ENCODE data around the gene AREG.
"Not testable (repeated sequence)": the region's sequence is repeated elsewhere in the genome, so short reads cannot be mapped to it uniquely, and the experiment has no call there.

AREG gene, protein sequence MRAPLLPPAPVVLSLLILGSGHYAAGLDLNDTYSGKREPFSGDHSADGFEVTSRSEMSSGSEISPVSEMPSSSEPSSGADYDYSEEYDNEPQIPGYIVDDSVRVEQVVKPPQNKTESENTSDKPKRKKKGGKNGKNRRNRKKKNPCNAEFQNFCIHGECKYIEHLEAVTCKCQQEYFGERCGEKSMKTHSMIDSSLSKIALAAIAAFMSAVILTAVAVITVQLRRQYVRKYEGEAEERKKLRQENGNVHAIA

DNA sequence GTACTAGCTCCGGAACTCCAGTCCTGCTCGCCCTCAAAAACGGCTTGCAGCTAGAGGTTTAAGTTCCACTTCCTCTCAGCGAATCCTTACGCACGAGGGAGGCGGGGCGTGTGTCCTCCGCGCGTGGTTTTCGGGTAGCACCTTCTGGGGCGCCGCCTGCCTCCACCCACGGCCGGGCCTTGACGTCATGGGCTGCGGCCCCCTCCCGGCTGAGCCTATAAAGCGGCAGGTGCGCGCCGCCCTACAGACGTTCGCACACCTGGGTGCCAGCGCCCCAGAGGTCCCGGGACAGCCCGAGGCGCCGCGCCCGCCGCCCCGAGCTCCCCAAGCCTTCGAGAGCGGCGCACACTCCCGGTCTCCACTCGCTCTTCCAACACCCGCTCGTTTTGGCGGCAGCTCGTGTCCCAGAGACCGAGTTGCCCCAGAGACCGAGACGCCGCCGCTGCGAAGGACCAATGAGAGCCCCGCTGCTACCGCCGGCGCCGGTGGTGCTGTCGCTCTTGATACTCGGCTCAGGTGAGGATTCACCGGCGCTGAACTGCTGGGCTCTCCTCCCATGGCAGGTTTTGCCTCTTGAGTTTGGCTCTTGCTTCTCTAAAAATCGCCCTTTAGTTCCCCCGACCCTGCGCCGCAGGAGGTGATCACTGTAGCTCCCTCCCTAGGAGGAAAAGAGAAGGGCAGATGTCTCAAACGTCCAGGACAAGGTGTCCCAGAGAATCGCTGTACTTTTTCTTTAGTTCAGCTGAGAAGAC lies at the start of gene AREG:
Gene AREG (plus strand): TSS at position 246 of the 752 bp plus-strand sequence. CDS start 210 bp downstream, at position 456.
- DNase-seq = peak; percentile 82 to 85

DNA sequence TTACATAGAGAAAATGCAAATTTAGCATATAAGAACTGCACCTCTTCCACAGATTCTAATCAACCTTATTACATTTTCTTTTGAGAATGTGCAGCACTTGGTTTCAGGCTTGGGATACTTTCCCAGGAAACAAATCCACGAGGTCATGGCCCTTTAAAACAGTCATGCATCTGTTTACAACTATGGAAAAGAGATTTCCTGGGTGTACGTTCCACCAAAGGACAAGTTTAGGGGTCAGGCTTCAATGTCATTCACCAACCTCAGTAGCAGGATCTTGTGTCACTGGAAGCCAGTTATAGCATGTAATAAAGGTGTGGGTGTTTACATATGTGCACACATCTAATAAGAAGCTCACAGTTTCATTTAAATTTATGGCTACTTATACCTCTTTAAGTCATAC lies 49.3 kb upstream of the AREG start:
- no peak for DNase-seq

DNA sequence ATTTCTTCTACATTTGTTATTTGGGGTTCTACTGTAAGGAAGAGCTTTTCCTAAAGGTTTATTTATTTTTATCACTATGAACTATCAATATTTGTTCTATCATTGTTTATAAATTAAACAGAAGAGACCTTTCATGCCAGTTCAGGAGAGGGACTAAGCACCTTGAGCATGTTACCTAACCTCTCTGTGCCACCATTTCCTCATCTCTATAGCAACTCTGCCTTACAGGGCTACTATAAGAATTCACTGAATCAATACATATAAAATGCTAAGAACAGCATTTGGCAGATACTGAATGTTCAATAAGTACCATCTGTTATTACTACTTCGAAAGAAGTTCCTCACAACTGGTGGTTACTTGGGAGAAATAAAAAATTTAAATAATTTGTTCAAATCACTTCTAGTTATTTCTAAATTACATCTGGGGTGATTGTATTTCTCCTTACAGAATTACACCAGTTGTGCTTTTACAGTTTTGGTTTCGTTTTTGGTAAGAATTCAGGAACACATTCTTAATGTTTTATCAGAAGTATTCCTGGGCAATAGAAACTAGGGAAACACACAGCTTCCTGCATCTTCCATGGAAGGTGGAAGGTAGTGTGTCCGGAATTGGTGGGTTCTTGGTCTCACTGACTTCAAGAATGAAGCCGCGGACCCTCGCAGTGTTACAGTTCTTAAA lies 47.0 kb upstream of the AREG start:
- DNase-seq = no peak

DNA sequence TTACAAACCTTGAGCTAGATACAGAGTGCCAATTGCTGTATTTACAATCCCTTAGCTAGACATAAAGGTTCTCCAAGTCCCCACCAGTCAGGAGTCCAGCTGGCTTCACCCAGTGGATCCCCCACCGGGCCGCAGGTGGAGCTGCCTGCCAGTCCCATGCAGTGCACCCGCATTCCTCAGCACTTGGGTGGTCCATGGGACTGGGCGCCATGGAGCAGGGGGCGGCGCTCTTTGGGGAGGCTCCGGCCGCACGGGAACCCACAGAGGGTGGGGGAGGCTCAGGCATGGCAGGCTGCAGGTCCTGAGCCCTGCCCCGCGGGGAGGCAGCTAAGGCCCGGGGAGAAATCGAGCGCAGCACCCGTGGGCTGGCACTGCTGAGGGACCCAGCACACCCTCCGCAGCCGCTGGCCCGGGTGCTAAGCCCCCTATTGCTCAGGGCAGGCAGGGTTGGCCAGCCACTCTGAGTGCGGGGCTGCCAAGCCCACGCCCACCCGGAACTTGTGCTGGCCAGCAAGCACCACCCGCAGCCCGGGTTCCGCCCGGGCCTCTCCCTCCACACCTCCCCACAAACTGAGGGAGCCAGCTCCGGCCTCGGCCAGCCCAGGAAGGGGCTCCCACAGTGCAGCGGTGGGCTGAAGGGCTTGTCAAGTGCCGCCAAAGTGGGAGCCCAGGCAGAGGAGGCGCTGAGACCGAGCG lies 45.9 kb upstream of the AREG start:
- not testable (repeated sequence) for DNase-seq

DNA sequence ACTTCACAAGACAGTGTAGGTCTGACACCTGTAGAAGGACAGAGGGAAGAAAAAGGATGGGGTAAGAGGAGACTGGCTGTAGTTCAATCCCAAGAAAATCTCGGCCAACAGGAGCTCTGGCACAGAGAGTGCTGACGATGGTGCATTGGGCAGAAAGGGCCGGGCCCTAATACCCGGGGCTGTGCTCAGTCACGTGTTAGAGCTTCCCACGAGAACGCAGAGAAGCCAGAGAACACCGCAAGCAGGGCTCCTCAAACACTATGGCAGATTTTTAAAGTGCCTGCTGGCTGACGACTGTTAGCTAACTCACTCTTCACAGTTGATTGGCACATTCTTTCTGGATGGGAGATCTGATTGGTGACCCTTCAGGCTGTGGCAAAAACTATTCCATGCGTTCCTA lies 44.5 kb upstream of the AREG start:
- DNase-seq = no peak

DNA sequence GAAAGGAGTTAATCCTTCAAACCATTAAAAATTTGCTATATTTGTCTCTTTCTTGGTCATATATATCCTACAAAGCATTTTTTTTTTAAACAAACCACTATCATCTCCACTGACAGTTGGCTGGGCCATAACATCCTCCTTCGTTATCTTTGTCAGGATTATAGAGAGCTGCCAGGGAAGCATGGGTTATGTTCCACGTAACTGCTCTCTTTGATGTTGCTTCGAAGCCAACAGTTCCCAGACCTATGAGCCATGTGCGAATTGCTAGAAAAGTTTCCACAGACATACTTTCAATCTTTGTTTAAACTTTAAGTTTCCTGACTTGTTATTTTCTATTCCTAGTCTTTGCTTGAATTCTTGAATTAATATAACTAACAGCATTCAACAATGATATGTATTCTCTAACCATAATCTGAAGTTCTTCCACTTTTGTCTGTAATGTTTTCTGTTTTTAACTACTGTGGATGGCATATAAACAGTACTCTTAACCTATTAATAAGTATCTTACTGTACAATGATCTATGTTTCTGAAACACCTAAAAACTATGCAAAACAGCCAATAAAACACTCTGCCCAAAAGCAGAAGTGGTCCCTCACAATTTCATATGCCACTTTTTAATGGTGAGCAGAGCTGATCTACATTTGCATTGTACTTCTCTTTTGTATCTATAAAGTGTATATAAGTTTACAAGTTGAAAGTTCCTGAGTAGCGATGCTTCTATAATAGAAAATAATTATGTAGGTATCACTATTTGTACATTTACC lies 42.1 kb upstream of the AREG start:
- DNase-seq = no peak

DNA sequence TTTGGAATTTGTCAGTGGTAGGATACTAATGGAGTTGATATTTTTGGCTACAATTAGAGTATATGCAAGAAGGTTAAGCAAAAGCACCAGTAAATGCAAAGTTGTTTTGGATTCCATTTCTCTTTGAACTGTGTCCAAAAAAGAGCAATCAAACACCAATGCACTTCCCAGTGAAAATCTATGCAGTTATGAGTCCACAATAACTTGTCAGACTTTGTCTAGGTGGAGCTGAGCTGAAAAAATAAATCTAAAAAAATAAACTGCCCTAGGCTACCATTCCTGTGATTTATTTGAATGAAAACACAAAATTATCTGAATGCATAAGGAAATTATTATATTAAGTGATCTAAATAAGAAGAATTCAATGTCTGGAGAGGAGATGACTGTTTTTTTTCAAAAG lies 37.0 kb upstream of the AREG start:
- no peak for DNase-seq

DNA sequence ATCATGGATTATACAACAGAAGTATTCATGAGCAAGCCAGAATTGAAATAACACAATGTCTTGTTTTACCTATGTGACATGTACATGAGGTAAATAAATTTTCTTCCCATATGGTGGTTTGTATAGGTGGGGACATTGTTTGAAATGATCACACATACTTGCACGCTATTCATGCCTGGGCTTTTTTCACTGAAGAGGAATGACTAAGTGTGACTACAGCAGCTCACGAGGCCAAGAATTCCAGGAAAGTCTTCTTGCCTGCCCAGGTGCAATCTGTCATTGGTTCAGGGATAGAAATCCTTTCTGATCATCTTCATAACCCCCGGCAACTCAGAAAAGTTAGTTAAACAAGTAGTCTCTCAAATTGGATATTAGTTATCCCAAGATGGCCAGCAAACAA lies 36.3 kb upstream of the AREG start:
- DNase-seq = no peak

DNA sequence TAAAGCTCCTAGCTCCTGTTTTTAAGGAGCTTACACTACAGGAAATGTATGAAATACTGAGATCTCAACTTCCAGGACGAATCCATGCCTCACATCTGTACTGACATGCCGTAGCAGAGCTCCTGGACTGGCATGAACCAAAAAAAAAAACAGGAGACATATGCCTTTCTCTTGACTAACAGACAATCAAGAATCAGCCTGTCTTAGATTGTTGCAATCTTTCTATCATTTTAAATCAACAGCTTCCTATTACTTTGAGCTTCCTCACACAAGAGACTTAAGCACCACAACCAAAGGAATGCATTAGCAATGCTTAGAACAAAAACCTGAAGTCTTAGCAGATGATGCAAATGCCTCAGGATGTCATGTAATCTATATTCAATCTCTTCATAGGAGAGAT lies 34.7 kb upstream of the AREG start:
- no peak for DNase-seq

DNA sequence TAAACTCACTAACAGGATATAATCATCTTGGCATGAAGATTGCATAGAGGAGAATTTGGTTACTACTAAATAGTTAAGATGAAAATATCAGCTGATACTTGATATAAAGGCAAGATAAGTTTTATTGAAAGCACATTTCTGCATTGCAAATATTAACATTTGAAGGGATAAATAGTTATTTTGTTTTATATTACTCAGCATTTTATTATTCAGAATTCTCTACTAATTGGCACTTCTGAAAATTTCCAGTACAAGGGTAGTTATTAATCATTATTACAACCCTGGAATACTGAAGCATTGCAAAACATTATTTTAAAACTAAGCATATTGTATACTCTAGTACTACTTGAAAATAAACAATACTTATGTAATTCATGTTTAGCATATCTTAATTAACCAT lies 32.7 kb upstream of the AREG start:
- DNase-seq = no peak

DNA sequence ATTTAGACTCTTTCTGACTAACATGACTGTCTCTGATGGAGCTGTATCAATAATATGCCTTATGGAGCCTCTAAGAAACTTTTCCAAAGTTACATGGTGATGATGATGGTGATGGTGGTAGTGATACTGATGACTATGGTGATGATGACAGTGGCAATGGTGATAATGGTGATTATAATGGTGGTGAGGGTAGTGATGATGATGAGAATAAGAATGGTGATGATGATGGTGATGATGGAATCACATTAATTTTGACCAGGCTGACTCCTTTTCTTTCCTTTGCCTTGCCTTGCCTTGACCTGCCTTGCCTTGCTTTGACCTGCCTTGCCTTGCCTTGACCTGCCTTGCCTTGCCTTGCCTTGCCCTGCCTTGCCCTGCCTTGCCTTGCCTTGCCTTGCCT lies 31.7 kb upstream of the AREG start:
- no peak for DNase-seq

DNA sequence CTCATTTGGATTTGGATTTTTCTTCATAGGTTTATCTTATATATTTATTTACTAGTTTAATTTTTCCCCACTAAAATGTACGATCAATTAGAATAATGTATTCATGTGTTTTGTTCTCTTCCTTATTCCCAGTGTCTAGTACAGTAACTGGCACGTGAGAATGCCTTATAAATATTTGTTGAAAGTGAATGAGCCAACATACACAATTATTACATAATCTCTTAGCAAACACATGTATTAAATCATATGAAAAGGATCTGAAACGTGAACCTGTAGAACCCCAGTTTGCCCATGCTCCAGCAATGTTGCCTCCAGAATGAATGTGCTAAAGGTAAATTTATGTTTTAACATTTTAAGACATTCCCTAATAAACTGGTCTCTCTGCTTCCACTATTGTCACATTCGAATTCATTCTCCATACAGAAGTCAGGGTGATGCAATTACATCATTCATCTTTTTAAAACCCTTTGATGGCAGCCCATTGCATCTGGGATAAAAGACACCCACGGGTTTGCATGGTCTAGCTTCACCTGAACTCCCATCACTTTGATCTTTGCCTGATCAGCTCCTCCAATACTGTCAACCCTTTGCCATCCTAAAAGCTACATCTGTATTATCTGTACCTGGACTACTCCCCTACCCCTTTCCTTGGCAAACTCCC lies 30.7 kb upstream of the AREG start:
- DNase-seq = no peak

DNA sequence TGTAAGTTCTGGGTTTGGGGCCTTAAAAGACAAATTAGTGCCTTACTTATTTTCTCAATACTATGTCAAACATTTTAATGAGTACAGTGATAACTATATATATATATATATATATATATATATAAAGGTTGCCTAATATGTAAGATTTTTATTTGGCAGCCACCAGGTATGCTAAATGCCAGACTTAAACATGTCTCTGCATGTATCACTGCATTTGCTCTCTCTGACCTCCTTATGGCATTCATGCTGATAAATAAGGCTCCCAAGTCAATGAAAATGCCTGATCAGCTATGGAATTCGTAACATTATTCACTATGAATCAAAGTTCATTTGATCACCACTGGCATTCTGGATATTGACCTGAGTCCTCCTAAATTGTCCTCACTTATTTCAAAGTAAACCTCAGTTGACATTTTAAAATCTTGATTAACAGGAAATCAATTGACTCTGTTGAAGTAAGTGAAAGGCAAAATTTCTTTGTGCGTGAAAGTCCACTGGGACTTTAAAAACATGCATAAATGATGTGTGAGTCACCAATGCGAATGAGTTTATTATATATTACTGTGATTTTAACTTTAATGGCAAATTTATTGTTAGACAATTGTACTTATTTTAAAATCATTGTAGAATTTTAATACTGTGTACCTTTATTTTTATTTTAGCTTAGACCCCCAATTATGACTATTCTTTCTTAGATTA lies 29.2 kb upstream of the AREG start:
- no peak for DNase-seq

DNA sequence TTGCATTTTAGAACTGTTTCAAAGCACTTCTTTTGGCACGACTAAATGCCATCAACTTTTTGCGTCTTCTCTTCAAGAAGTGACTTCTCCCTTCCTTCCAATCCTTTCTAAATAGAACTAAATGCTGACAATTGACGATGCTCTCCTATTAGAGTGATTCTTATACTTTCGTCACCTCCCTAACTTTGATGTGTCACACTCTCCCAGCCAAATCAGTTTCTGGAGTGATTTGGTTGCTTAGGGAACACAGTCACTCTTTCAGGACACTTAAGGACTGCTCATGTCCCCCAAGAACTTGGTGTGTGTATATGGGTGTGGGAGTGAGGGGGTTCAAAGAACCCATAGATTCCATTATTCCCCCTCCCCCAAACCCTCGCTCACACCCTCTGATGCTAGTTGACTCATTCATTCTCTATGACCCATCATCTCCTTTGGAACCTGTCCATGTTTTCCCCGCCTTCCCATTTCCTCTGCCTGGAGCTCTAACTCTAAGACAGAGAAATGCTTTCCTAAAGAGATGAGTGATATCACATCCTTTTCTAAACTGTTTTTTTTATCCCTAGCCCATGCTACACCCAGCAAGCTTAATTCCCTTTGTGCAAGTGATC lies 26.8 kb upstream of the AREG start:
- DNase-seq = no peak

DNA sequence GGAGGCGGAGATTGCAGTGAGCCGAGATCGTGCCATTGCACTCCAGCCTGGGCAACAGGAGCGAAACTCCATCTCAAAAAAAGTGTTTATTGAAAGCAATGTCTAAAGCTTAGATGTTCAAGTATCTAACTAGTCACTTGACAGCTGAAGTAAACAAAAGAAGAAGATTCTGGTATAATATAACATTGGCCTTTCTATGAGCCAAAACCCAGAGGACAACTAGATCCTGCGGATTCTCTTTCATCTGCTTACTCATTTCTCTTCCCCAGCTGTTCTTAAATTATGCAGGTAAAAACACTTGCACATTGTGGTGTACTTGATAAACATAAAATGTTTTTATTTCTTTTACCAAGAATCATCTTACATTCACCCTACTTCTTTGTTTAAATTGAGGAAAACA lies 24.1 kb upstream of the AREG start:
- no peak for DNase-seq

DNA sequence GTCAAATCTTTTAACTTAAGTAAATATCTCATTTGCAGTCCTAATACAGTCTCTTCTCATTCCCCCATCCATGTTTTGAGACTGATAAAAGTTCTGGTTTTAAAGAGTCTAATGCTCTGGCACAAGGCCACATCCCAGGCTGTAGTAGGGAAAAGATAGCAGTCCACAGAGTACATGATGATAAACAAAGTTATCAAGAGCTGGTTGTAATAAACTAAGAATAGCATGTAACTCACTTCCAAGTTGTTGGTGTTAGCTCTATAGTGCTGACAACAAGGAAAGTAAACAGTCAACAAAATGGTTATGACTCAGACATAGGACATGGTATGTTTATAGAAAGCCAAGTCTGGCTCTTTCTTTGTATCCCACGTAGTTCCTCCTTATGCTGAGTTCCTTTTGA lies 21.8 kb upstream of the AREG start:
- DNase-seq = no peak

DNA sequence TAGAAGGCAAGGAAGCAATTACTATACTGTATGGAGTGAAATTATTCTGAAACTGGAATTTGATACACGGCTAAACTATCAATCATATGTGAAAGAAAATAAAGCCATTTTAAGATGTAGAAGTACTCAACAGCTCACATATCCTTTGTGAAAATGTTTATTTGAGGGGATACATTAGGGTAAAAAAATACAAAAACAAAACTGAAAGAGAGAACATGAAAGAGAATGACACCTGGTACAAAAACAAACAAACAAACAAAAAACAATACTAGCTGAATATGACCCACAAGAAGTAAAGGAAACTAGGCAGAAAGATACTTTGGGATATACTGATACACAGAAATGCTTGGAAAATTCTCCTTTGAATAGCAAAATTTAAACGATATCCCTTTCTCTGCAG lies 20.8 kb upstream of the AREG start:
- DNase-seq = no peak

DNA sequence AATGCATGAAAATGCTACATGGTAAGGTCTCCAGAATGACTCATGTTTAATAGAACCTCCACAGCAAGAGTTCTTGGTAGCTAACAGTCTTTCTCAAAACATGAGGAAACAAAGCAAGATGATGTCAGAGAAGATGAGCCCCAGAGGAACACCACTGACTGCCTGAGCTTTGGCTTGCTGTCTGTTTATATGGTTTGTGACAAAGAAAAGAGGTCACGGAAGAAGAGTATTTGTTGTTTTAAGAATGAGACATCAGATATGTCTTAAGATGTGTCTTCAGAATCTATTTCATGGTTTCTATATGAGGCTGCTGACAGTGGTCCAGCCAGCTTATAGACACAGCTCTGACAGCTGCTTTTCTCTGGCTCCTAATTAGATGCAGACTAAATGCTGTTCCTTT lies 18.8 kb upstream of the AREG start:
- DNase-seq = no peak

DNA sequence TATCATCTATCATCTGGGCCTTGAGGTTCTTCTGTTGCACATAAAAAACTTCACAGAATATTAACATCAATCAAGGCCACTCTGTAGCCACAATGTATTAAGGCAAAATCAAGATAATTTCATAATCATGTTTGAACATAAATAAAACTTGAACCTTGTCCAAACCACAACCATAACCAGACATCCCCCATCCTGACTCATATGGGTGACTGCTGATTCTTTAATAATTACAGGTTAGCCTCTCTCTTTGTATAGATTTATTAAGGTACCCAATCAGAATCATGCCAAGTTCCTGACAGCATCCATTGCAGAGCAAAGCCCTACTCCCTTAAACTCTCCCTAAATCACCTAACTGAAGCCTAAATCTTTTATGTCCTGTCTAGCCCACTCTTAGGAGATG lies 16.7 kb upstream of the AREG start:
- DNase-seq = no peak

DNA sequence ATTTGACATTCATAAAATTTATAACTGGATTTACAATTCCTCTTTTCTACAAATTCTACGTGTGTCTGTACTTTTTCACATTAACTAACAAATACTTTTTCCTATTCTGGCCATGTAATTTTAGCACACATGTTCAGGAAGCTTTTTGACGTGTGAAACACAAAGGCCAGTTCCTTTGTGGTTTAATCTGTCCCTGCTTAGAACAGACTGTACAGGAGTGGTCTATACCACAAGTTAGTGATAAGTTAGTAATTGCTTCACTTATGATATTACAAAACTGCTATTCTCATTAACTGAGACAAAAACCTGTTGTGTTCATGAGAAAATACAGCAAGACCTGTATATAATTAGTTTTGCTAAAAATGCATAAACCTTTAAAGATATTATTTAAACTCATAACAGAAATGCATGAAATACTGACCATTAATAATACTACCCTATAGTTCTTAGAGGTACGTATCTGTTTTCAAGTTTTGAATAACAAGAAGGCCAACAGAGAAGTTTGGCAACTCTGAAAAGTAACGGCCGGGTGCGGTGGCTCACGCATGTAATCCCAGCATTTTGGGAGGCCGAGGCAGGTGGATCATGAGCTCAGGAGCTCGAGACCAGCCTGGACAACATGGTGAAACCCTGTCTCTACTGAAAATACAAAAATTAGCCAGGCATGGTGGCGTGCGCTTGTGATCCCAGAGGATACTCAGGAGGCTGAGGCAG lies 13.7 kb upstream of the AREG start:
- DNase-seq = no peak

Data from activated CD4-positive, alpha-beta T cell treated with anti-CD3 and anti-CD28 coated beads, Interleukin-2, amount 50 U/mL, for 48 hours (primary cell).